Endothelial cell of umbilical vein (primary cell): Measurements from ENCODE around the gene SRPK2.

Experiments
- EZH2 ChIP-seq: IDR thresholded peaks from 2 replicates; pipeline ENCODE4 v1.6.1; 2012; ENCODE audit warnings: borderline replicate concordance, low read depth, mild to moderate bottlenecking, moderate library complexity, low read length, inconsistent platforms; ENCODE audit not compliant: severe bottlenecking
- POLR2A ChIP-seq: IDR thresholded peaks from 2 replicates; pipeline ENCODE4 v1.6.1; 2012; ENCODE audit warnings: low read depth, mild to moderate bottlenecking, control low read depth, low read length
- POLR2AphosphoS5 ChIP-seq: IDR thresholded peaks from 2 replicates; pipeline ENCODE4 v1.6.1; 2012; ENCODE audit warnings: low read depth, mild to moderate bottlenecking, control low read depth, low read length, moderate library complexity; ENCODE audit not compliant: insufficient read depth

- TF ChIP-seq POLR2AphosphoS5 (no peak), POLR2A (no peak), EZH2 (no peak)
Observed at GRCh38 chr7:105105579-105105978, 283.1 kb downstream of the SRPK2 start.
